HG02870 (cell line): ENCODE data around the gene COL28A1.
"Not testable (repeated sequence)": the region's sequence is repeated elsewhere in the genome, so short reads cannot be mapped to it uniquely, and the experiment has no call there.

ENCODE experiments used
- ATAC-seq: cut with Tn5 transposase; IDR thresholded peaks from one replicate; pipeline ENCODE4 v1.9.1; 2021; ENCODE audit warnings: mild to moderate bottlenecking, moderate library complexity; ENCODE audit not compliant: unreplicated experiment

Gene COL28A1

GRCh38 chr7:7421826-7422225 lies 113.8 kb downstream of the COL28A1 start:
- no peak for ATAC-seq

GRCh38 chr7:7418997-7419396 lies 116.7 kb downstream of the COL28A1 start:
- no peak for ATAC-seq

GRCh38 chr7:7417851-7418250 lies 117.8 kb downstream of the COL28A1 start:
- no peak for ATAC-seq

- no peak for ATAC-seq
Measured at GRCh38 chr7:7417414-7417813, 118.3 kb downstream of the COL28A1 start.

- no peak for ATAC-seq
Measured at GRCh38 chr7:7416031-7416858, 119.4 kb downstream of the COL28A1 start.

DNA sequence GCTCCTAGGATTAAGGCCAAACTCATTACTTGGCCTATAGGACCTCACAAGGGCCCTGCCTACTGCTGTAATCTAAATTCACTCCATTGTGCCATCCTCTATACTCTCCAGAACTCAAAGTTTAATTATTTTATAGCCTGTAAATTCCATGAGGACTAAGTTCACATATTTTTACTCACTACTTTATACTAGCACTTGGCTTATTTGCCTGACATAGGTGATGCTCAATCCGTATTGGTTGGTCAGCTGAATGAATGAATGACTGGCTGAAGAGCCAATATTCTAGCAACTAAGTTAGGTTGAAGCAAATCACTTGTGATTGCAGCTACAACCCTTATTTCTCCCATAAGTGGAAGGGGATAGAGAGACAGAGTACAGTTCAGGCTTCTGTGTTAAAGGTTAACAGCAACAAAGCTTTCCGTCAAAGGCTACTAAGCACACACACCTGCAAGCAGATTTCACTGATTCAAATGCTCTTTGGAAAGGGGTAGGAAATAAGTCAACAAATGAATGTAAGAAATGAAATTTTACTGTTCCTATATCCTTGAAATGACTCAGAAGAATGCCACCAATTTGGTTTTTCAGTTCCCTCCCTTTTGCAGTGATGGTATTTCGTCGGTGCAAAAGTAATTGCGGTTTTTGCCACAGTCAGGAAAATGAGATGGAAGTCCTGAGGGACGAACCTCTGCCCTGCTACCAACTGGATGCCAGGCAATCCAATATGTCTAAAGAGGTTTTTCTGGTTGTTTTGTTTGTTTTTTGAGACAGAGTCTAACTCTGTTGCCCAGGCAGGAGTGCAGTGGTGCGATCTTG lies 120.7 kb downstream of the COL28A1 start:
- ATAC-seq = no peak

GRCh38 chr7:7408001-7408770 lies 127.5 kb downstream of the COL28A1 start:
- no peak for ATAC-seq

DNA sequence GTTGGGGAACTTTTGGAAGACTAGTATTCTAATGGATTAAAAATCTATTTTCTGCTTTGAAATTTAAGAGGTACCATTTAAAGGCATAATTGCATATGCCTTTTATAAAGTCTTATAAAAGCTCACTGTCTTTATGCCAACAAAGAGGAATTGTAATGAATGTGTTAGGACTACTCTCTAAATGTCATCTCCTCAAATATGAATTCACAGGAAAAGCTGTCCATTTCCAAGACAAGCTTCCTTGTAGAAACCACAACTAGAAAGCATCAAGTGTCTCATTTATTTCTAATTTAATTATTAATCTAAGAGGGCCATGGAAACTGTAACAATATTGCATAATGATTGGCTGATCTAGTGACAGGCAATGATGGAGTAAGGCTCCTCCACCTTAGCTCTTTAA lies 130.2 kb downstream of the COL28A1 start:
- ATAC-seq = no peak

GRCh38 chr7:7399707-7400106 lies 136.0 kb downstream of the COL28A1 start:
- no peak for ATAC-seq

DNA sequence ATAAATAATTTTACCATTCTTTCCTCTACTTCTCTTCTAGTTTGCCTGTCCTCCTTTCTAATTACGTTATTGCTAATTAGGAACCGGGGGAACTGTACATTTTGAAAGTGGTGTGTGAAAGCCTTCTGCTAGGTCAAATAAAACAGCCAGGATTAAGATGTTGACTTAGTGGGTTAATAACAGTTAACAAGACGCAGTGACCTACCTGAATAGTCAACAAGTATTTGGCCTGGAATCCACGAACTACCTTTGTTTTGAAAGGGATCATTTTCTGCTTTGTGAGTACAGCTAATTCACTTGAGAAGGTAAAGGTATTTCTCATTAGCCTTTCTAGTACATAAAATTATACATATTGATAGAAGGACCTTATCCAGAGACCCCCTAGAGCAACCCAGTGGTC lies 139.9 kb downstream of the COL28A1 start:
- no peak for ATAC-seq

GRCh38 chr7:7388164-7388563 lies 147.5 kb downstream of the COL28A1 start:
- ATAC-seq = not testable (repeated sequence)

DNA sequence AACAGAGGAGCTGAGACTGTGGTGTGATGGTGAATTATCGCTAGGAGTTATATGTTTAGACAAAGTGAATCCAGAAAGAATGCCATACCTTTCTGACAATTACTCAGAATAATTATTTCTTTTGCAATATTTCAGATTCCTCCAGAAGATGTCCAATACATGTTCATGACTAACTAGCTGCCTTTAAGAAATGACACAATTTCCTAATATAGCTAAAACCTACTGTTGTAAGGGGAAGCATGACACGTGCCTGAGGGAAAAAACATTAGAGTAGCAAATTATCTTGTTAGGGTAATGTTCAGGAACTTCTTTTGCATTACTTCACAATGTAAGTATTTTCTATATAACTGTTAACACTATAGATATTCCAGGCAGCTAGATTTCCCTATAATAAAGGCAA lies 150.3 kb downstream of the COL28A1 start:
- ATAC-seq = no peak

GRCh38 chr7:7384228-7384627 lies 151.4 kb downstream of the COL28A1 start:
- no peak for ATAC-seq

- ATAC-seq = no peak
Measured at GRCh38 chr7:7375538-7375937, 160.1 kb downstream of the COL28A1 start.

GRCh38 chr7:7370076-7370475 lies 165.6 kb downstream of the COL28A1 start:
- no peak for ATAC-seq

- no peak for ATAC-seq
Measured at GRCh38 chr7:7369134-7369533, 166.5 kb downstream of the COL28A1 start.

GRCh38 chr7:7354674-7355073 lies 181.0 kb downstream of the COL28A1 start:
- ATAC-seq = no peak

GRCh38 chr7:7352845-7353244 lies 182.8 kb downstream of the COL28A1 start:
- ATAC-seq = no peak

- ATAC-seq = no peak
Measured at GRCh38 chr7:7351832-7352231, 183.8 kb downstream of the COL28A1 start.

GRCh38 chr7:7351156-7351555 lies 184.5 kb downstream of the COL28A1 start:
- ATAC-seq = no peak

DNA sequence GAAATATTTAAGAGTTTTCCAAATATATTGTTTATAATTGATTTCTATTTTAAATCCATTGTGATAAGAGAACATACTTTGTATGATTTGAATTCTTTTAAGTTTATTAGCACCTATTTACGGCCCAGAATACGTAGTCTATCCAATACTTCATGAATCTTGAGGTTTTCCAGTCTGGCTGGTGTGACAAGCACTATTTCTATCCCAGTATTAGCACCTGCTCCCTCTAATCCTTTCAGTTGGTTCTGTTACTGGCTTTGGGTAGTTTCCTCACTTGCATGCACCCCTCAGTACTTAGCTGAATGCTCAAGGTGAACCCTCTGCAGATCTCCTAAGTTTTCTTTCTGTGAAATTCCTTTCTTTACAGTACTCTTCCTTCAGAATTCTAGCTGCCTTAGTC lies 186.5 kb downstream of the COL28A1 start:
- ATAC-seq = no peak
